ENCODE measurements around the gene S100A12.

Gene S100A12

GRCh38 chr1:153396461-153396860 lies 21.0 kb upstream of the S100A12 start:
- DNase-seq: no peak

- no peak for DNase-seq
These were observed 20.4 kb upstream of the S100A12 start for GRCh38 chr1:153395776-153396175.

GRCh38 chr1:153395136-153395685 lies 19.8 kb upstream of the S100A12 start:
- no peak for DNase-seq

- DNase-seq: no peak
These were observed 19.0 kb upstream of the S100A12 start for GRCh38 chr1:153394391-153394790.

DNA sequence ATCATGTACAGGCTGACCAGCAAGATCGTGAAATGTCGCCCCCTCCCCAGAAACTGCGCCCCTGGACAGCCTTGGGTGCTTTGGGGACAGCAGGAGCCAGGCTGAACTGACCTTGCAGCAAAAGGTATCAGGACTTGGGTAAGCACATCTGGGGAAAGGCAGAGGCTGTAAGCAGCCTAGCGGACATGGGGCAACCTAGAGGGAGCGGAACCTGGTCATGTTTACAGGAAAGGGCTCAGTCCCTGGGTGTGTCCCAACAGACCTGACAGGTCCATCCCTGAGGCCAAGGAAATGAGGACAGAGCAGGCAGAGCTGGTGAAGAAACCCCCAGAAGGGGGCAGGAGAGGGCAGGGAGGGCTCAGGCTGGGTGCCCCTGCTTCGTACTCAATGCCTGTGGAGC lies 18.5 kb upstream of the S100A12 start:
- no peak for DNase-seq

DNA sequence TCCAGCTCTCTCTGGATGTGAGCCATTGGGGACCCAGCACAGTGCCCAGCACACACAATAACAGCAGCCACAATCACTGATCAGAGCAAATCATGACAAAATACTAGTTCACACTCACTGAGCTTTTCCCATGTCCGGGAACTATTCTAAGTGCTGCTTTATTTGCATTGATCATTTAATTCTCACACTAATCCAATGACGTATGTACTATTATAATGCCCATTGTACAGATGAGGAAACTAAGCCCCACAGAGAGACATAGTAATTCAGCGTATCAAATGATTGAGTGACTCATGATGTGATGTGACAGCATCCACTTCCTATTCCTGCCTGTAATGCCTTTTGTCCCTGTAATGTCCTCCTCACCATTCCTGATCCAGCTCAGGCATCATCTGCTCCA lies 17.4 kb upstream of the S100A12 start:
- DNase-seq: no peak

DNA sequence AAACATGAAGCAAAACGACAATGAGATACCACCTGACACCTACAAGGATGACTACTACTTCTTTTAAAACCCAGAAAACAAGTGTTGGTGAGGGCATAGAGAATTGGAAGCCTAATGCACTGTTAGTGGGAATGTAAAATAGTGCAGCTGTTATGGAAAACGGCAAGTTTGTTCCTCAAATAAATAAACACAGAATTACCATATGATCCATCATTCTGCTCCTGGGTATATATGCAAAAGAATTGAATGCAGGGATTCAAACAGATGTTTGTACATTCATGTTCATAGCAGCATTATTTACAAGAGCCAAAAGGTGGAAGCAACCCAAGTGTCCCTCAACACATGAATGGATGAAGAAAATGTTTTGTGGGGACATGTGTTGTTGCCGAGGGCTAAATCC lies 16.8 kb upstream of the S100A12 start:
- DNase-seq: no peak

DNA sequence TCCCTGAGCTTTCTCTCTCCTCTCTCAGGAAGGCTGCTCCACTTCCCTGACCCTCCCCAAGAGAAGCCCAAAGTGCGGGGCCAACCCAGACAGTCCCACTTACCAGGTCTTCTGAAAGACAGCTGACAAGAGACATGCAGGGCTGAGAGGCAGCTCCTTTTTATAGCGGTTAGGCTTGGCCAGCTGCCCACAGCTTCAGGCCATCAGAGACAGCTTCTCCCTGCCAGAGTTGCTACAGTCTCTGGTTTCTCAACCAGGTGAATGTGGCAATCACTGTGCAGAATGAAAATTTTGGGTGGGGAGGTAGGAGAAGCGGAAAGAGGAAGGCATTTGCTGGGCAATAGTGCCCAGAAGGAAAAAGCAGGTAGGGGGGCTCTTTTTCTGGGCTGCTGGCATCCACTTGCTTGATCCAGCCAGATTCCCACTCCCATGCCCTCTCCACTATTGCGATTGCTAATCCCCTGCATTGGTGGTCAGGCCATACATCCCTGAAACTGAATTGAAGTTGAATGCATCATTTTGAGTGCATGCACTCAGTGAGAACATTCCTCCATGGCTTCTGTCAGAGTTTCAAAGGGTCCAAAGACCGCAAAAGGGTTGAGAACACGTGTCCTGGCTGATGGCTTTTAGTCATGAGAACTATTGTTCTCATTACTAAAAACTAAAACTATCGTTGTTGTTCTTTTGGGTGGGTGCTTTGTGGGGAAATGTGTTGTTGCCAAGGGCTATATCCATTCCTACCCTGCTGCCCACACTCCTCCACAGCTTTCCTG lies 15.7 kb upstream of the S100A12 start, which contains the start of gene S100A8:
Gene S100A8, minus strand, starts transcription at position 136 of the 773 bp plus-strand sequence. CDS start 538 bp downstream, outside the sequence.
- peak; percentile 50 for DNase-seq

DNA sequence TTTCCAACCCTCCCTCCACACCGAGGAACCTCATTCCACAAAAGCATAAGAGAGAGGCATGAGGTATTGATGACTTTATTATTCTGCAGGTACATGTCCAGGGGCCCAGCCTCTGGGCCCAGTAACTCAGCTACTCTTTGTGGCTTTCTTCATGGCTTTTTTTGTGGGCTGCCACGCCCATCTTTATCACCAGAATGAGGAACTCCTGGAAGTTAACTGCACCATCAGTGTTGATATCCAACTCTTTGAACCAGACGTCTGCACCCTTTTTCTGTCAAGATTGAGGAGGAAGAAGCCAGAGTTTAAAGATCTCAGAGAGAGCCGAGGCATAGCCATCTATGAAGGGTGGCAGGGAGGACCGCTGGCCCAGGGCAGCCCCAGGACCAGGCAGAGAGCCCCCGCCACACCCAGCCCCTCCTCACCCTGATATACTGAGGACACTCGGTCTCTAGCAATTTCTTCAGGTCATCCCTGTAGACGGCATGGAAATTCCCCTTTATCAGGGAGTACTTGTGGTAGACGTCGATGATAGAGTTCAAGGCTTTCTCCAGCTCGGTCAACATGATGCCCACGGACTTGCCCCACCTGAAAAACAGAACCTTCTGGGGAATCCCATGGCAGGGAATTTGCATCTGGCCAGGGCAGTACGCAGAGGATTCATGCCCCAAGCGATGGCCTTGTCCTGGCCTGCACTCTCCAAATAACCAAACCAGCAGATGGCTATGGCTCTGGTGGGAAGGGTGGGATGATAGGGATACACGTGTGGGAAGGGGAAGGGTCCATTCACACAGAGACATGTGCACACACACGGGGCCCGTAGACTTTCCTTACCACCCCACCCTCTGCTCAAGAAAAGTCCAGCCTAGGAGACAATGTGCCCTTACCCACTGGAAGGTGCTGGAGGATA lies 14.8 kb upstream of the S100A12 start:
- DNase-seq: no peak

DNA sequence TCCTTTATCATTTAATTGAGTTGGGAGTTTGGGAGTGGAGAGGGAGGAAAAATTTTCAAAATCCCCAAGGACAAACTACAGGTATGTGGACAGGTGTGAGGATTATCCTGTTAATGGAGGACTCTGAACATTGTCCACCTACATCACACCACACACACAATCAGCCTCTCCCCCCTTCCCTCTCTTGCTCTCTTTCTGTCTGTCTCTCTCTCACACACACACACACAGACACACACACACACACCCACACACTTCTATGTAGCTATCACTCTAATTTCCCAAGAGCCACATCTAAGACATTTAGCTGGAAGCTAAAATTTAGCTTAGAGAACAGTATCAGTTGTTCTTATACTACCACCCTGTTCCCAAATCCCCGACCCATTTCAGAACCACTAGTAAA lies 14.0 kb upstream of the S100A12 start:
- no peak for DNase-seq

- no peak for DNase-seq
These were observed 12.4 kb upstream of the S100A12 start for GRCh38 chr1:153387785-153388184.

GRCh38 chr1:153387001-153387400 lies 11.6 kb upstream of the S100A12 start:
- DNase-seq: no peak

GRCh38 chr1:153386500-153386901 lies 11.1 kb upstream of the S100A12 start:
- peak; percentile 84 for DNase-seq

- DNase-seq: no peak
These were observed 9.6 kb upstream of the S100A12 start for GRCh38 chr1:153384958-153385580.

DNA sequence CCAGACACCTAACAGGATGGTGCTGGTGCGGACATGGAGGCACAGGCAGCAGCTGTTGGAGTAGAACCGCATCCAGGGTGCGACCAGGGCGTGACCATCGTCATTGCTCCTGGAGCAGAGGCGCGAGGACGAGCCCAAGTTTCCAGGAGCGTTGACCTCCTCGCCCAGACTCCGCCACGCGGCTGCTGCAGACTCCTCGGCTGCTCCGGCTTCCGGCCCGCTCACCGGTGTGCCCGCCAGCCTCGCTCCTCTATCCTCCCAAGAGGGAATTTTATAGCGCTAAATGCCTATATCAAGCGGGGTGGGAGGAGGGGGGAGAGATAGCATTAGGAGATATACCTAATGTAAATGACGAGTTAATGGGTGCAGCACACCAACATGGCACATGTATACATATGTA lies 5.3 kb upstream of the S100A12 start:
- DNase-seq: no peak

DNA sequence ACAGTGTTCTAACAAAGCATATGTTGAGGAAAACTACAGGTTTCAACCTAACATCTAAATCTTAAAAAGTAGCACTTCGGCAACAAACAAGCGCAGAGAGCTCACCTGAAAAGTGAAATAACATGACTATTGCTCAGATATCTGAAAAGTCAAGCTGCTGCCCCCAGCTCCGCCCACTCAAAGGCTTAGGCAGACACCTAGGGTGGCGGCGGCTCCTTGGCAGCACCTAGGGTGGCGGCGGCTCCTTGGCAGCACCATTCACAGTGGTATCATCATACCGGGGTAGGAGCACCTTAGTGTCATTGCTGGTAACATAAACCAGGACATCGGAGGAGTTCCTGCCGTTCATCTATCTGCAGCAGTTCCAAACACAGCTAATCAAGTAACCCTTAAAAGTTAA lies 4.2 kb upstream of the S100A12 start:
- no peak for DNase-seq

DNA sequence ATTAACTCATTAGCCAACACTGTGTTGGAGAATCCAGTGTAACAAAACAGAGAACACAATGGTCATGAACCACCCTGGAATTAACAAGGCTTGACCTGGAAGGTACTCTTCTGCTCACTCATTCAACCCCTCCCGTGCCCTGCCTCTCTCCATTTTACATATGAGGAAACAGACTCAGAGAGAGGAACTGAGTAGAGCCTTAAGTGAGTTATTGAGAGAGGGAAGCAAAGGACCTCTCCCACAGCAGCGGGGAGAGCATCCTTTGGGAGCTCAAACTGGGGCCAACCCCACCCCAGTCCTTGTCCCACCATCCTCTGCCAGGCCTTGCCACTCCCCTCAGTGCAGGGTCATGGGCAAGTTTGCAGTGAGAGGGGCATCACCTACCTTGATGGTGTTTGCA lies 1.4 kb downstream of the S100A12 start:
- no peak for DNase-seq

GRCh38 chr1:153372571-153372970 lies 2.9 kb downstream of the S100A12 start:
- no peak for DNase-seq

DNA sequence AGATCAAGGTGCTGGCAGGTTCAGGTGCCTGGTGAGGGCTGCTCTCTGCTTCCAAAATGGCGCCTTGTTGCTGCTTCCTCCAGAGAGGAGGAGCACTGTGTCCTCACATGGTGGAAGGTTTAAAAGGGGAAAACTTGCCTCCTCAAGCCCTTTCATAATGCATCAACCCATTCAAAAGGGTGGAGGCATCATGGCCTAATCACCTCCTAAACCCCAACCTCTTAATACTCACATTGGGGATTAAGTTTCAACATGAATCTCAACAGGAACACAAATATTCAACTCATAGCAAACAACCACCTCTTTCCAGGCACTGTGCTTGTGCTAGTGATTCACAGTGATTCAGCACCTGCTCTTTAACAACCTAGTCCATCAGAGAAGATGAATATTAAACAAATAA lies 4.2 kb downstream of the S100A12 start:
- DNase-seq: no peak

DNA sequence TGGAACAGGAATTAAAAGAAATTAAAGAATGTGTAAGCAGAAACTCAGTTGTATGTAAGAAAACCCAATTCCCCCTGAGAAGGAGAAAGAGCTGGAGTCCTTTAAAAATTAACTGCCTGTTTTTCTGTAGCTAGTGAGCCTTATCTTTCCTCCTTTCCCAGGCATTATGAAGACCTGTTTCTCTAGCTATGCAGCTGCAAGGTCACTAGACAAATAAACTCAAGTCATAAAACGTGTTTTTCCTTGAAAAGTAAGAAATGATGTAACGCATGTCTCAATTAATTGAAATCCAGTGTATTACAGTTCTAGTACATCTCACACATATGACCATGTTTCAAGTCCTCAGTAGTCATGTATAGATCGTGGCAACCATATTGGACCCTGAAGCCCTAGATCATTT lies 5.3 kb downstream of the S100A12 start:
- no peak for DNase-seq

- no peak for DNase-seq
These were observed 6.9 kb downstream of the S100A12 start for GRCh38 chr1:153368495-153368894.

GRCh38 chr1:153367090-153367489 lies 8.3 kb downstream of the S100A12 start:
- DNase-seq: no peak

DNA sequence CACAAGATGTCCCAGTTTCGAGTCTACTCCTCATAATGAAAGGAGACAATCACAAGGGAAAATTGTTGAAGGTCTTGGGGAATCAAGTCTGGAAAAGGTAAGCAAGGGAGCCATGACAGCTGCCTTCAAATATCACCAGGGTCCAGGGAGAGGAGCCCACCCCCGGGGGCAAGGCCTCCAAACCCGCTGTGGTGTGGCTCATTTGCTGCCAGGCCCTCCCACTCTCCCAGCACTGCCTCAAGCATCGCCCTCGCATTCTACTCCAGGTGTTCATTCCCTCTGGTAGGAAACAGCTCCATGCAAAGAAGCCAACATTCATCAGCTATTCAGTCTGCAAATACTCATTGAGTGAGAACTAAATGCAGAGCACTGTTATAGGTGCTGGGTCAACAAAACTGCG lies 9.2 kb downstream of the S100A12 start:
- DNase-seq: no peak

All from SIG-M5 (cell line).